Fibroblast of skin of abdomen (primary cell): Measurements from ENCODE around the gene CD99.

Experiments used
- DNase-seq: peaks from one replicate; pipeline ENCODE4 v3.0.0-alpha.2; 2013

Gene CD99

GRCh38 chrX:2676794-2677675 lies 14.1 kb upstream of the CD99 start:
- peak; percentile 79 for DNase-seq

- DNase-seq: peak; percentile 99
Observed at GRCh38 chrX:2677764-2678163, 13.3 kb upstream of the CD99 start.

- no peak for DNase-seq
Observed at GRCh38 chrX:2678583-2678982, 12.5 kb upstream of the CD99 start.

GRCh38 chrX:2679534-2680485 lies 11.3 kb upstream of the CD99 start:
- DNase-seq: no peak

- no peak for DNase-seq
Observed at GRCh38 chrX:2680486-2681348, 10.4 kb upstream of the CD99 start.

GRCh38 chrX:2682565-2683177 lies 8.4 kb upstream of the CD99 start:
- DNase-seq: no peak

GRCh38 chrX:2684256-2684655 lies 6.8 kb upstream of the CD99 start:
- no peak for DNase-seq

- no peak for DNase-seq
Observed at GRCh38 chrX:2685886-2686285, 5.2 kb upstream of the CD99 start.

- DNase-seq: no peak
Observed at GRCh38 chrX:2689773-2690666, 1.1 kb upstream of the CD99 start.

GRCh38 chrX:2691543-2692220 lies 587 bp downstream of the CD99 start:
- DNase-seq: peak; percentile 43

- DNase-seq: peak; percentile 52
Observed at GRCh38 chrX:2692221-2693112, 1.4 kb downstream of the CD99 start.

GRCh38 chrX:2693113-2694002 lies 2.3 kb downstream of the CD99 start:
- no peak for DNase-seq

GRCh38 chrX:2694914-2695267 lies 3.8 kb downstream of the CD99 start:
- DNase-seq: peak; percentile 22

- peak; percentile 87 for DNase-seq
Observed at GRCh38 chrX:2696698-2697215, 5.7 kb downstream of the CD99 start.

- DNase-seq: no peak
Observed at GRCh38 chrX:2697306-2697705, 6.2 kb downstream of the CD99 start.

- no peak for DNase-seq
Observed at GRCh38 chrX:2697741-2698299, 6.7 kb downstream of the CD99 start.

- DNase-seq: no peak
Observed at GRCh38 chrX:2698604-2699003, 7.5 kb downstream of the CD99 start.

- no peak for DNase-seq
Observed at GRCh38 chrX:2699959-2700358, 8.9 kb downstream of the CD99 start.
